GM19468 (cell line): ENCODE data around the gene ADAMTS16.
A peak's percentile ranks its signal among the peaks of the same experiment; 100 is the strongest.

Source experiments
- ATAC-seq: cut with Tn5 transposase; IDR thresholded peaks from one replicate; pipeline ENCODE4 v1.9.1; 2021; ENCODE audit warnings: mild to moderate bottlenecking, moderate library complexity, moderate number of reproducible peaks; ENCODE audit not compliant: unreplicated experiment; ENCODE audit errors: extremely low read depth

ADAMTS16 gene

GRCh38 chr5:5141625-5142525, 1.7 kb downstream of the ADAMTS16 start:
- peak; percentile 50 for ATAC-seq

- no peak for ATAC-seq
Measured at GRCh38 chr5:5144441-5144840, 4.3 kb downstream of the ADAMTS16 start.

- ATAC-seq: no peak
Measured at GRCh38 chr5:5145651-5146529, 5.8 kb downstream of the ADAMTS16 start.

- ATAC-seq: no peak
Measured at GRCh38 chr5:5146530-5147160, 6.5 kb downstream of the ADAMTS16 start.

- ATAC-seq: no peak
Measured at GRCh38 chr5:5149154-5149553, 9.0 kb downstream of the ADAMTS16 start.

- ATAC-seq: no peak
Measured at GRCh38 chr5:5150667-5151066, 10.5 kb downstream of the ADAMTS16 start.

- ATAC-seq: no peak
Measured at GRCh38 chr5:5154733-5155132, 14.6 kb downstream of the ADAMTS16 start.

GRCh38 chr5:5155617-5156016, 15.5 kb downstream of the ADAMTS16 start:
- ATAC-seq: no peak

GRCh38 chr5:5156471-5157082, 16.4 kb downstream of the ADAMTS16 start:
- ATAC-seq: no peak

GRCh38 chr5:5158472-5158895, 18.4 kb downstream of the ADAMTS16 start:
- no peak for ATAC-seq

GRCh38 chr5:5159282-5160103, 19.4 kb downstream of the ADAMTS16 start:
- no peak for ATAC-seq

GRCh38 chr5:5164163-5164562, 24.0 kb downstream of the ADAMTS16 start:
- no peak for ATAC-seq

GRCh38 chr5:5165541-5166002, 25.4 kb downstream of the ADAMTS16 start:
- ATAC-seq: no peak

GRCh38 chr5:5169466-5169865, 29.3 kb downstream of the ADAMTS16 start:
- no peak for ATAC-seq

- ATAC-seq: no peak
Measured at GRCh38 chr5:5178136-5178535, 38.0 kb downstream of the ADAMTS16 start.

- ATAC-seq: no peak
Measured at GRCh38 chr5:5178580-5178979, 38.5 kb downstream of the ADAMTS16 start.

GRCh38 chr5:5179079-5179478, 38.9 kb downstream of the ADAMTS16 start:
- no peak for ATAC-seq

- ATAC-seq: no peak
Measured at GRCh38 chr5:5179597-5179996, 39.5 kb downstream of the ADAMTS16 start.

GRCh38 chr5:5181650-5182324, 41.7 kb downstream of the ADAMTS16 start:
- ATAC-seq: no peak
